ENCODE results near the gene OSBPL3. TPM values are rescaled to one million over a fixed set of nuclear protein-coding genes. Genes with fewer than 3 reads are reported as not detected.

Gene OSBPL3
- total and polyA plus RNA-seq, 2 donors (not counting 1 experiment from before 2014, with no cell fraction given), result 13.5 to 67.6 TPM

GRCh38 chr7:24916463-24917040, 63.4 kb downstream of the OSBPL3 start:
- TF ChIP-seq CTCF (IDR thresholded peaks at IDR 0.05) (no peak), EZH2 (IDR thresholded peaks at IDR 0.05; ENCODE audit: borderline replicate concordance, insufficient read depth, low read depth, low read length, poor library complexity, severe bottlenecking) (no peak)
- no CpG with 5 or more reads among the region's 4 CpGs for WGBS (ENCODE audit: insufficient coverage)
- H3K4me3 Mint-ChIP-seq, result no peak overlapping the region
- H3K27ac ChIP-seq (ENCODE audit: low read length in 2 of 2), result no peak overlapping the region
- DNase-seq, result no peak
- no peak overlapping the region for H3K4me2 ChIP-seq (replicated peaks; ENCODE audit: low read depth, low read length, poor library complexity, severe bottlenecking)
- POLR2A ChIA-PET, result no interaction called here
- H3K9me3 ChIP-seq (ENCODE audit: control extremely low read depth in 1 of 3, control insufficient read depth in 2 of 3, insufficient read depth in 1 of 3, low read length in 2 of 3), result no peaks in the 10 kb centered on the region
- H3K27me3 Mint-ChIP-seq, result no peaks in the 10 kb centered on the region
- H2AFZ ChIP-seq (ENCODE audit: insufficient read depth, low read depth, low read length, poor library complexity, severe bottlenecking), result no peak overlapping the region
- no peaks in the 10 kb centered on the region for H3K27me3 ChIP-seq (replicated peaks in 1 of 4; ENCODE audit: control extremely low read depth in 1 of 4, control insufficient read depth in 3 of 4, insufficient read depth in 4 of 4, low read length in 3 of 4)
- ATAC-seq (ENCODE audit: low read depth), result no peak
- H3K4me3 ChIP-seq (ENCODE audit: control extremely low read depth in 1 of 5, extremely low read depth in 1 of 5, insufficient read depth in 1 of 5, low read depth in 2 of 5, low read length in 4 of 5), result no peak overlapping the region
- no peaks in the 10 kb centered on the region for H4K20me1 ChIP-seq (ENCODE audit: control insufficient read depth, insufficient read depth, low read length, poor library complexity, severe bottlenecking)
- H3K36me3 ChIP-seq (replicated peaks in 1 of 2; ENCODE audit: control extremely low read depth in 1 of 2, control insufficient read depth in 1 of 2, extremely low read depth in 1 of 2, insufficient read depth in 2 of 2, low read length in 1 of 2), result no peaks in the 10 kb centered on the region
- no peaks in the 10 kb centered on the region for H3K9me3 Mint-ChIP-seq (ENCODE audit: insufficient read depth)
- no peak overlapping the region for H3K9ac ChIP-seq (ENCODE audit: low read length)
- H3K79me2 ChIP-seq (ENCODE audit: control insufficient read depth, insufficient read depth, low read length), result peaks cover 77% of the 10 kb centered on the region
- H3K27ac Mint-ChIP-seq, result no peak overlapping the region
- intact Hi-C loops (cut with micrococcal nuclease), result no loop called here
- CTCF ChIA-PET, result interaction anchor here (0.6 kb wide), 1 partner anchor 139 kb away, joined by 3 read pairs; no protein-coding TSS in a partner anchor
- peaks cover 10 to 19% of the 10 kb centered on the region in 2 donors for H3K4me1 ChIP-seq (ENCODE audit: control insufficient read depth in 2 of 2, insufficient read depth in 2 of 2, low read length in 2 of 2)
- peaks cover 74% of the 10 kb centered on the region for H3K4me1 Mint-ChIP-seq

GRCh38 chr7:24914465-24914859, 65.5 kb downstream of the OSBPL3 start:
- Histone ChIP-seq H3K9ac (ENCODE audit: low read length) (no peak overlapping the region), H3K4me2 (replicated peaks; ENCODE audit: low read depth, low read length, poor library complexity, severe bottlenecking) (no peak overlapping the region), H3K4me3 (ENCODE audit: control extremely low read depth in 1 of 5, extremely low read depth in 1 of 5, insufficient read depth in 1 of 5, low read depth in 2 of 5, low read length in 4 of 5) (no peak overlapping the region), H3K4me1 (ENCODE audit: control insufficient read depth in 2 of 2, insufficient read depth in 2 of 2, low read length in 2 of 2) (peaks cover 23 to 34% of the 10 kb centered on the region in 2 donors), H3K79me2 (ENCODE audit: control insufficient read depth, insufficient read depth, low read length) (peaks cover 74% of the 10 kb centered on the region), H3K9me3 (ENCODE audit: control extremely low read depth in 1 of 3, control insufficient read depth in 2 of 3, insufficient read depth in 1 of 3, low read length in 2 of 3) (no peaks in the 10 kb centered on the region), H3K36me3 (replicated peaks in 1 of 2; ENCODE audit: control extremely low read depth in 1 of 2, control insufficient read depth in 1 of 2, extremely low read depth in 1 of 2, insufficient read depth in 2 of 2, low read length in 1 of 2) (no peaks in the 10 kb centered on the region), H3K27ac (ENCODE audit: low read length in 2 of 2) (no peak overlapping the region), H2AFZ (ENCODE audit: insufficient read depth, low read depth, low read length, poor library complexity, severe bottlenecking) (no peak overlapping the region), H4K20me1 (ENCODE audit: control insufficient read depth, insufficient read depth, low read length, poor library complexity, severe bottlenecking) (peaks cover 6% of the 10 kb centered on the region), H3K27me3 (replicated peaks in 1 of 4; ENCODE audit: control extremely low read depth in 1 of 4, control insufficient read depth in 3 of 4, insufficient read depth in 4 of 4, low read length in 3 of 4) (no peaks in the 10 kb centered on the region)
- WGBS (ENCODE audit: insufficient coverage), result 29% methylated on average over 1 of the region's 1 CpG
- H3K4me3 Mint-ChIP-seq, result no peak overlapping the region
- DNase-seq, result no peak
- no peak for TF ChIP-seq EZH2 (IDR thresholded peaks at IDR 0.05; ENCODE audit: borderline replicate concordance, insufficient read depth, low read depth, low read length, poor library complexity, severe bottlenecking)
- TF ChIP-seq CTCF (IDR thresholded peaks at IDR 0.05), result no peak
- CTCF ChIA-PET, result interaction anchor here (1.4 kb wide), 1 partner anchor 9 kb away, joined by 3 read pairs; no protein-coding TSS in a partner anchor
- H3K27ac Mint-ChIP-seq, result no peak overlapping the region
- H3K27me3 Mint-ChIP-seq, result no peaks in the 10 kb centered on the region
- peaks cover 75% of the 10 kb centered on the region for H3K4me1 Mint-ChIP-seq
- POLR2A ChIA-PET, result no interaction called here
- ATAC-seq (ENCODE audit: low read depth), result no peak
- intact Hi-C loops (cut with micrococcal nuclease), result loop anchor here (5.0 kb wide), 1 partner anchor 48 kb away; no protein-coding TSS in a partner anchor
- H3K9me3 Mint-ChIP-seq (ENCODE audit: insufficient read depth), result no peaks in the 10 kb centered on the region

All from B cell (primary cell).